Activated CD4-positive, alpha-beta T cell treated with anti-CD3 and anti-CD28 coated beads, Interleukin-2, amount 10 ng/mL, durations not matched to agents 7 days and 5 days (primary cell): ENCODE data around the gene MICU1. TPM values are rescaled to one million over a fixed set of nuclear protein-coding genes. Genes with fewer than 3 reads are reported as not detected.
"Not testable (repeated sequence)": the region's sequence is repeated elsewhere in the genome, so short reads cannot be mapped to it uniquely, and the experiment has no call there.

ENCODE experiments used
- CTCF ChIA-PET: fragments of 350-600 bp; sonication (Branson Sonifier 250); formaldehyde crosslinking; loops from one replicate; lab custom pipeline; 2021; ENCODE audit warnings: antibody characterized with exemption; lab: Charles Lee
- POLR2A ChIA-PET: fragments of 350-600 bp; sonication (Branson Sonifier 250); formaldehyde crosslinking; loops from one replicate; lab custom pipeline; 2021; ENCODE audit warnings: antibody characterized with exemption; lab: Charles Lee
- DNase-seq: peaks from one replicate; pipeline ENCODE4 v3.0.0-alpha.2; 2020
- H3K27ac Mint-ChIP-seq: one replicate; pipeline ENCODE4 v1.8.0; 2021; ENCODE audit warnings: mild to moderate bottlenecking, moderate library complexity, mixed read lengths
- H3K27me3 Mint-ChIP-seq: one replicate; pipeline ENCODE4 v1.8.0; 2021; ENCODE audit warnings: mixed read lengths
- H3K36me3 Mint-ChIP-seq: one replicate; pipeline ENCODE4 v1.8.0; 2021; ENCODE audit warnings: low read depth, mixed read lengths
- H3K4me1 Mint-ChIP-seq: one replicate; pipeline ENCODE4 v1.8.0; 2021; ENCODE audit warnings: mixed read lengths
- H3K4me3 Mint-ChIP-seq: one replicate; pipeline ENCODE4 v1.8.0; 2021; ENCODE audit warnings: mild to moderate bottlenecking, moderate library complexity, mixed read lengths
- H3K9me3 Mint-ChIP-seq: one replicate; pipeline ENCODE4 v1.8.0; 2021; ENCODE audit warnings: mixed read lengths
- total RNA-seq, 2 experiments: library from RNA; stranded (reverse); gene quantifications; one replicate each; pipeline ENCODE4 v1.2.3, GENCODE V29; 2021

Gene MICU1
- total RNA-seq, 2 experiments from 2014 or later: 27.3 to 28.7 TPM

- Mint-ChIP-seq H3K36me3 (no peaks in the 10 kb centered on the region), H3K4me3 (no peak overlapping the region), H3K4me1 (no peaks in the 10 kb centered on the region), H3K27me3 (no peaks in the 10 kb centered on the region), H3K27ac (no peak overlapping the region), H3K9me3 (no peaks in the 10 kb centered on the region)
- ChIA-PET POLR2A (no interaction called here), CTCF (interaction anchor here (0.6 to 1.9 kb wide), 4 partner anchors 10 to 113 kb away, joined by 3 to 6 read pairs (median 3); no protein-coding TSS in a partner anchor)
- no peak for DNase-seq
These were observed 141.4 kb downstream of the MICU1 start for GRCh38 chr10:72484521-72484920.

DNA sequence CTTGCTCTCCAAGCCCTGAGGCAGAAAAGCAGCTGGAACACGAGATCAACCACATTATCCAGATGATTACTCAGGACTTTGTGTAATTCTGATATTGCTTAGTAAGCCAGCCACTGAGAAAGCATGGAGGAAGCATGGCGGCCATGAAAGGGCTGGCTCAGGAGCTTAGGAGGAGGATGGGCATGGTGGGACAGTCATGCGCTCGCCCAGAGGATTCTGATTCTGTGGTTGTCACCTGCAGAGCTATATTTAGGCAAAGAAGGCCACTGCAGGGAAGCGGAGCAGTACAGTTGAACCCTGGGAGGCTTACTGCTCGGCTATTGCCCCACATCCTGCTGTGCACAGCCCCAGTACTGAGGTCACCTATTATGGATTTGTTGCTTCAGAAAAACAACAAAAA is 142.4 kb downstream of the MICU1 start:
- H3K36me3 Mint-ChIP-seq: no peaks in the 10 kb centered on the region
- H3K9me3 Mint-ChIP-seq: no peaks in the 10 kb centered on the region
- no peaks in the 10 kb centered on the region for H3K27me3 Mint-ChIP-seq
- ChIA-PET CTCF (interaction anchor here (1.3 to 1.9 kb wide), 2 partner anchors 16 to 47 kb away, joined by 3 to 6 read pairs; no protein-coding TSS in a partner anchor), POLR2A (no interaction called here)
- H3K4me3 Mint-ChIP-seq: no peak overlapping the region
- no peak for DNase-seq
- no peaks in the 10 kb centered on the region for H3K4me1 Mint-ChIP-seq
- no peak overlapping the region for H3K27ac Mint-ChIP-seq

DNA sequence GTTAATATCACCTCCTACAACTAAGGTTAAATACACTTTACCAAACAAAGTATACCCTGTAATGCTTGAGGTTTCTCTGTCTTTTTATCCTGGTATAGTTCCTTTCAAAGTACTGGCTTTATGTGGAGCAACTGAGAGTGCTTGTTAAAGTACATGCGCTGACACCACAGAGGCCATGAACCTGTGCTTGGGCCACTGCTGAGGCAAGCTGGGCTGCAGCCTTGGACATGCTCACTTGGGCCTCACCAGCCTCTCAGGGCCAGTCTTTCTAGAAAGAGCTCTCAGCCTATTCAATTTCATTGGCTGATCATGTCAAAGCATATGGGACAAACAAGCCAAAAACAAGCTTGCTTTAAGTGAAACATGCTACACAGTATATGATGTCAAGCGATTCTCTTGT is 145.0 kb downstream of the MICU1 start:
- H3K9me3 Mint-ChIP-seq: no peaks in the 10 kb centered on the region
- no peaks in the 10 kb centered on the region for H3K4me1 Mint-ChIP-seq
- H3K36me3 Mint-ChIP-seq: no peaks in the 10 kb centered on the region
- H3K27ac Mint-ChIP-seq: no peak overlapping the region
- no peak overlapping the region for H3K4me3 Mint-ChIP-seq
- no peak for DNase-seq
- ChIA-PET CTCF (no interaction called here), POLR2A (no interaction called here)
- no peaks in the 10 kb centered on the region for H3K27me3 Mint-ChIP-seq

DNA sequence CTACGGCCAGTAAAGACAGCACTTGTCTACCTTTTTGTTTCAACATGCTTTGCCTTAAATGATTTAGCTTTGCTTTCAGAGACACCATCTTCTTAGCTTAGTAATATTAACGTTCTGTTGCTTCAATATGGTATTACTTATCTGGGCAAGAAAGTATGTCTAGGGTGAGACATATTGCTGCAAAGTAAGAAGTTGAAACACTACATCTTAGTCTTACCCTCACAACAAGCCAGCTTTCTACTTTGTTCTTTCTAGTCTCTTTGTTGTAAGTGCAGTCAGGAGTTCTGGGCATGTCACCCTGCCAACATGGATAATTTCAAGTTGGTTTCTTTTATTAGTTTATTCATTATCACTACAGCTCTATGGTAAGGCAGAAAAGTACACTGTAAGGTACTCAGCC is 148.4 kb downstream of the MICU1 start:
- no peak overlapping the region for H3K4me3 Mint-ChIP-seq
- DNase-seq: no peak
- no peaks in the 10 kb centered on the region for H3K27me3 Mint-ChIP-seq
- ChIA-PET POLR2A (no interaction called here), CTCF (interaction anchor here (1.3 to 1.6 kb wide), 2 partner anchors 12 to 122 kb away, joined by 3 to 5 read pairs; no protein-coding TSS in a partner anchor)
- H3K36me3 Mint-ChIP-seq: peaks cover 15% of the 10 kb centered on the region
- no peaks in the 10 kb centered on the region for H3K4me1 Mint-ChIP-seq
- no peak overlapping the region for H3K27ac Mint-ChIP-seq
- no peaks in the 10 kb centered on the region for H3K9me3 Mint-ChIP-seq

GRCh38 chr10:72472306-72472705 is 153.6 kb downstream of the MICU1 start:
- no peak for DNase-seq
- ChIA-PET POLR2A (no interaction called here), CTCF (interaction anchor here (0.6 kb wide), 1 partner anchor 218 kb away, joined by 4 read pairs; no protein-coding TSS in a partner anchor)
- Mint-ChIP-seq H3K9me3 (no peaks in the 10 kb centered on the region), H3K27ac (no peak overlapping the region), H3K36me3 (peaks cover 24% of the 10 kb centered on the region), H3K4me1 (no peaks in the 10 kb centered on the region), H3K4me3 (no peak overlapping the region), H3K27me3 (no peaks in the 10 kb centered on the region)

GRCh38 chr10:72470666-72471065 is 155.2 kb downstream of the MICU1 start:
- Mint-ChIP-seq H3K9me3 (no peaks in the 10 kb centered on the region), H3K27me3 (no peaks in the 10 kb centered on the region), H3K4me3 (no peak overlapping the region), H3K36me3 (peaks cover 27% of the 10 kb centered on the region), H3K4me1 (no peaks in the 10 kb centered on the region), H3K27ac (no peak overlapping the region)
- no peak for DNase-seq
- POLR2A ChIA-PET: no interaction called here
- CTCF ChIA-PET: no interaction called here

- H3K36me3 Mint-ChIP-seq, H3K4me1 Mint-ChIP-seq, H3K9me3 Mint-ChIP-seq, H3K27ac Mint-ChIP-seq, POLR2A ChIA-PET, H3K4me3 Mint-ChIP-seq, CTCF ChIA-PET, H3K27me3 Mint-ChIP-seq, DNase-seq: not testable (repeated sequence)
These were observed 158.8 kb downstream of the MICU1 start for GRCh38 chr10:72467064-72467463.

- Mint-ChIP-seq H3K4me1 (no peaks in the 10 kb centered on the region), H3K36me3 (peaks cover 3% of the 10 kb centered on the region), H3K9me3 (no peaks in the 10 kb centered on the region), H3K4me3 (no peak overlapping the region), H3K27ac (no peak overlapping the region), H3K27me3 (no peaks in the 10 kb centered on the region)
- DNase-seq: no peak
- CTCF ChIA-PET: interaction anchor here (0.6 kb wide), 1 partner anchor 185 kb away, joined by 4 read pairs; no protein-coding TSS in a partner anchor
- POLR2A ChIA-PET: no interaction called here
These were observed 159.9 kb downstream of the MICU1 start for GRCh38 chr10:72466018-72466417.

DNA sequence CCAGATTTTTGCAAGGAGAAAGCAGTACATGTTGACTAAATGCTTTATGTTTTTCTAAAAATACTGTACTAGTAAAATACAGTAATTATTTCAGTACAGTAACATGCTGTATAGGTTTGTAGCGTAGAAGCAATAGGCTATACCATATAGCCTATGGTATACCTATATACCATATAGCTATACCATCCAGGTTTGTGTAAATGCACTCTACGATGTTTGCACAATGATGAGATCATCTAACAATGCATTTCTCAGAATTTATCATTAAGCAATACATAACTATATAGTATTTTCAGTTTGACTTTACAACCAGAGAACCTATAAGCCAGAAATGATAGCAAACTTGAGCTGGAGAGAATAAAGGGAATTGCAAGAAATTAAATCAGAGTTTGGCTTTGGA is 161.4 kb downstream of the MICU1 start:
- ChIA-PET POLR2A (no interaction called here), CTCF (interaction anchor here (0.9 kb wide), 1 partner anchor 788 kb away, joined by 5 read pairs; the partner anchor contains the start of gene MRPS16)
- no peak overlapping the region for H3K4me3 Mint-ChIP-seq
- peaks cover 3% of the 10 kb centered on the region for H3K36me3 Mint-ChIP-seq
- H3K9me3 Mint-ChIP-seq: no peaks in the 10 kb centered on the region
- H3K27ac Mint-ChIP-seq: no peak overlapping the region
- DNase-seq: no peak
- H3K4me1 Mint-ChIP-seq: no peaks in the 10 kb centered on the region
- no peaks in the 10 kb centered on the region for H3K27me3 Mint-ChIP-seq

- Mint-ChIP-seq H3K27ac (no peak overlapping the region), H3K4me1 (no peaks in the 10 kb centered on the region), H3K4me3 (no peak overlapping the region), H3K36me3 (peaks cover 3% of the 10 kb centered on the region), H3K9me3 (no peaks in the 10 kb centered on the region), H3K27me3 (no peaks in the 10 kb centered on the region)
- POLR2A ChIA-PET: no interaction called here
- CTCF ChIA-PET: no interaction called here
- DNase-seq: no peak
These were observed 163.6 kb downstream of the MICU1 start for GRCh38 chr10:72462261-72462660.

- Mint-ChIP-seq H3K4me1 (no peaks in the 10 kb centered on the region), H3K27me3 (no peaks in the 10 kb centered on the region), H3K36me3 (peaks cover 3% of the 10 kb centered on the region), H3K4me3 (no peak overlapping the region), H3K27ac (no peak overlapping the region), H3K9me3 (no peaks in the 10 kb centered on the region)
- DNase-seq: no peak
- ChIA-PET CTCF (no interaction called here), POLR2A (no interaction called here)
These were observed 164.8 kb downstream of the MICU1 start for GRCh38 chr10:72461085-72461484.

GRCh38 chr10:72460284-72460876 is 165.5 kb downstream of the MICU1 start:
- ChIA-PET CTCF (no interaction called here), POLR2A (no interaction called here)
- Mint-ChIP-seq H3K4me3 (no peak overlapping the region), H3K27ac (no peak overlapping the region), H3K4me1 (no peaks in the 10 kb centered on the region), H3K27me3 (no peaks in the 10 kb centered on the region), H3K36me3 (no peaks in the 10 kb centered on the region), H3K9me3 (no peaks in the 10 kb centered on the region)
- DNase-seq: no peak

DNA sequence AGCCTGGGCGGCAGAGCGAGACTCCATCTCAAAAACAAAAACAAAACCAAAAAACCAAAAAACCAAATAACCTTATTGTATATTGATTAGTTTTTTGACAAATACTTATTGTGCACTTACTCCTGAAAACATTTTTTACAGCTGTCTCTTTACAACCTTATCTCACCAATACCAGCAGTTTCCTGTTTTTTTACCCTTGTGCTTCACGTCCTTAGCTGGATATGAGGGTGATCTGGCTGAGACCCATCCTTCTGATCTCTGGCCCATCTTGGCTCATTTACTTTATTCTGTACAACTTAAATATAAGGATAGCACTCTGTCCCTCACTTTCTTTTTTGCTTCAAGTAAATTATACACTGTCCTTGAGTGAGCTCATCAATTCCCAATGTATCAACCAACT is 166.6 kb downstream of the MICU1 start:
- no peak overlapping the region for H3K4me3 Mint-ChIP-seq
- no peak overlapping the region for H3K27ac Mint-ChIP-seq
- no peaks in the 10 kb centered on the region for H3K36me3 Mint-ChIP-seq
- H3K9me3 Mint-ChIP-seq: no peaks in the 10 kb centered on the region
- ChIA-PET POLR2A (no interaction called here), CTCF (interaction anchor here (0.6 to 0.8 kb wide), 2 partner anchors 15 to 432 kb away, joined by 3 to 6 read pairs; no protein-coding TSS in a partner anchor)
- no peaks in the 10 kb centered on the region for H3K27me3 Mint-ChIP-seq
- no peak for DNase-seq
- no peaks in the 10 kb centered on the region for H3K4me1 Mint-ChIP-seq
